IPS-15b (cell line): Measurements from ENCODE around the gene DSC3.

Experiments used
- H3K27me3 ChIP-seq: one replicate; pipeline ENCODE4 v1.6.1; 2013; ENCODE audit warnings: low read length; ENCODE audit not compliant: control insufficient read depth, insufficient read depth
- H3K36me3 ChIP-seq: one replicate; pipeline ENCODE4 v1.6.1; 2013; ENCODE audit warnings: low read length; ENCODE audit not compliant: control insufficient read depth, insufficient read depth
- H3K4me1 ChIP-seq: one replicate; pipeline ENCODE4 v1.6.1; 2013; ENCODE audit warnings: mild to moderate bottlenecking, low read length; ENCODE audit not compliant: control insufficient read depth, insufficient read depth
- H3K4me3 ChIP-seq: one replicate; pipeline ENCODE4 v1.5.1; 2013; ENCODE audit warnings: low read depth, low read length
- H3K9ac ChIP-seq: one replicate; pipeline ENCODE4 v1.6.1; 2013; ENCODE audit warnings: low read depth, mild to moderate bottlenecking, low read length
- H3K9me3 ChIP-seq: one replicate; pipeline ENCODE4 v1.6.1; 2013; ENCODE audit warnings: mild to moderate bottlenecking, low read length; ENCODE audit not compliant: control insufficient read depth, insufficient read depth

The DSC3 gene

GRCh38 chr18:31057917-31058316 lies 15.4 kb upstream of the DSC3 start:
- Histone ChIP-seq H3K4me3 (no peak overlapping the region), H3K9me3 (no peaks in the 10 kb centered on the region), H3K36me3 (no peaks in the 10 kb centered on the region), H3K4me1 (peaks cover 6% of the 10 kb centered on the region), H3K27me3 (no peaks in the 10 kb centered on the region), H3K9ac (no peak overlapping the region)

- H3K9ac ChIP-seq, result no peak overlapping the region
- no peaks in the 10 kb centered on the region for H3K9me3 ChIP-seq
- H3K36me3 ChIP-seq, result no peaks in the 10 kb centered on the region
- no peak overlapping the region for H3K4me3 ChIP-seq
- H3K4me1 ChIP-seq, result peaks cover 6% of the 10 kb centered on the region
- no peaks in the 10 kb centered on the region for H3K27me3 ChIP-seq
Measured at GRCh38 chr18:31057051-31057450, 14.5 kb upstream of the DSC3 start.

GRCh38 chr18:31056296-31056695 lies 13.8 kb upstream of the DSC3 start:
- peaks cover 6% of the 10 kb centered on the region for H3K4me1 ChIP-seq
- no peaks in the 10 kb centered on the region for H3K27me3 ChIP-seq
- H3K9me3 ChIP-seq, result no peaks in the 10 kb centered on the region
- H3K36me3 ChIP-seq, result no peaks in the 10 kb centered on the region
- no peak overlapping the region for H3K9ac ChIP-seq
- no peak overlapping the region for H3K4me3 ChIP-seq

GRCh38 chr18:31050635-31051034 lies 8.1 kb upstream of the DSC3 start:
- no peak overlapping the region for H3K4me3 ChIP-seq
- H3K4me1 ChIP-seq, result no peaks in the 10 kb centered on the region
- no peaks in the 10 kb centered on the region for H3K9me3 ChIP-seq
- H3K9ac ChIP-seq, result no peak overlapping the region
- no peaks in the 10 kb centered on the region for H3K36me3 ChIP-seq
- peaks cover 5% of the 10 kb centered on the region for H3K27me3 ChIP-seq

DNA sequence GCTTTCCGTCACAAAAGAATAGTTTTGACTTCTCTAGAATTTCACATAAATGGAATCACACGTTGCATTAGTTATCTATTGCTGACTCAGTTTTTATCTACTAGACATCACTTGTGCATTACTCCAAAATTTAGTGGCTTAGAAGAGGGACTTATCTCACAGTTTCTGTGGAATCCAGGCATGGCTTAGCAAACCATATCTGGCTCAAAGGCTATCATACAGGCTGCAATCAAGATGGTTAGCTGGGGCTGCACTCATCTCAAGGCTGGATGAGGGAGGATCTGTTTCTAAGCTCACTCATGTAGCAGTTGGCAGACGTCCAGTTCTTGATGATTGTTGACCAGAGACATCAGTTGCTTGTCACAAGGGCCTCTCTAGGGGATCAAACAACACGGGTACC lies 6.6 kb upstream of the DSC3 start:
- Histone ChIP-seq H3K4me1 (no peaks in the 10 kb centered on the region), H3K4me3 (no peak overlapping the region), H3K36me3 (no peaks in the 10 kb centered on the region), H3K9me3 (no peaks in the 10 kb centered on the region), H3K27me3 (peaks cover 13% of the 10 kb centered on the region), H3K9ac (no peak overlapping the region)

DNA sequence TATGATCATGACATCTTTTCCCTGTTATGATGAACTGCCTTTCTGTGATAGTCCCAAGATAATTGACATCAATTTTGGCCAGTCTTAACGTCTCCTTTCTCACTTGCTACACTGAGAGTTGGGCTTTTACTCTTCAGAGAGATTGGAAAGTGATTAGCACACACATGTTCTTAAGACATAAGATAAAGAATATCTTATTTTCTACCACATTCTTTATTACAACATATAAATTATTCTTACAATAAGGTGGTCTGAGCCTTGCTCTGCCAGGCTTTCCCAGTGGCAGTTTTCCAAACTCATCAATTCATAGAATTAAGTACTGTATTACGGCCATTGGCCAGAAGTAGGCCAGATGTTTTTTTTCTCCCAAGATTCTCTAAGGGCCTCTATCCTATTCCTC lies 5.7 kb upstream of the DSC3 start:
- H3K9me3 ChIP-seq, result no peaks in the 10 kb centered on the region
- H3K4me1 ChIP-seq, result peaks cover 4% of the 10 kb centered on the region
- no peak overlapping the region for H3K4me3 ChIP-seq
- H3K36me3 ChIP-seq, result no peaks in the 10 kb centered on the region
- peaks cover 23% of the 10 kb centered on the region for H3K27me3 ChIP-seq
- no peak overlapping the region for H3K9ac ChIP-seq

DNA sequence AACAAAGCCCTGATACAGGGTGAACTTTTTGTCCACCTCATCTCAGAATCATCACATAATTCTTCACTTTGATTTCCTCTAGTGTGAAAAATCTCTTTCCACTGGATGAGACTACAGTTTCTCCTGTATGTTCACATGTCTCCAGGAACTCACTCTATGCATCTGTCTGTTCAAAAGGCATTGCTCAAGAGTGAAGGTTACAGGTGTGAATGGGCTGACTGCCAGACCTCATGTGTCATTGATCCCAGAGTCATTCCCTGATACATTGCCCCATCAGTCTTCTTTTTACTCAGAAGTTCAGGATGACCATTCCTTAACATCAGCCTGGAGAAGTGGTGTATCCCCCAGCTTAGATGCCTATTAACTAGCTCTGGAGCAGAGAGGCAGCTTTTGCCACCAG lies 4.4 kb upstream of the DSC3 start:
- H3K9me3 ChIP-seq, result no peaks in the 10 kb centered on the region
- no peaks in the 10 kb centered on the region for H3K36me3 ChIP-seq
- no peak overlapping the region for H3K4me3 ChIP-seq
- H3K27me3 ChIP-seq, result peaks cover 35% of the 10 kb centered on the region
- peaks cover 7% of the 10 kb centered on the region for H3K4me1 ChIP-seq
- no peak overlapping the region for H3K9ac ChIP-seq

GRCh38 chr18:31045599-31045998 lies 3.1 kb upstream of the DSC3 start:
- H3K4me1 ChIP-seq, result peaks cover 9% of the 10 kb centered on the region
- no peaks in the 10 kb centered on the region for H3K36me3 ChIP-seq
- no peaks in the 10 kb centered on the region for H3K9me3 ChIP-seq
- peaks cover 48% of the 10 kb centered on the region for H3K27me3 ChIP-seq
- no peak overlapping the region for H3K4me3 ChIP-seq
- H3K9ac ChIP-seq, result no peak overlapping the region

DNA sequence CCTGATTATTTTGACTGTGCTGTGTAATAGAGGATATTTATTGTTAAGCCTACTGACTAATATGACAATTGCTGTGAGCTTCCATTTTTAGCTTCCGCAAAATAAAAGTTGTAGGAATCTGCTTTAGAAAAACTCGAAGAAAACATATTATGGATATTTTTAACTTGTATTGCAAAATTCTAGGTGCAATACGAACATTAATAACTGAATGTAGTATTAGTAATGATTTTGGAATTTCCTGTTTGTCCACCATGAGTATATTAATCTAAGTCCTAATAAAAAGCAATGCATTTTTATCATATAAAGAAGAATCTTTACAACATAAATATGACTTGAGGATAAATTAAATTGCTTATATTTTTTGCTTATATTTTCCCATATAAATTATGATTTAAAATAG lies 2.4 kb upstream of the DSC3 start:
- Histone ChIP-seq H3K9me3 (no peaks in the 10 kb centered on the region), H3K4me3 (no peak overlapping the region), H3K36me3 (no peaks in the 10 kb centered on the region), H3K27me3 (peaks cover 55% of the 10 kb centered on the region), H3K9ac (no peak overlapping the region), H3K4me1 (peaks cover 11% of the 10 kb centered on the region)

GRCh38 chr18:31043709-31044108 lies 1.2 kb upstream of the DSC3 start:
- Histone ChIP-seq H3K4me1 (peaks cover 11% of the 10 kb centered on the region), H3K9me3 (no peaks in the 10 kb centered on the region), H3K36me3 (no peaks in the 10 kb centered on the region), H3K4me3 (peak overlapping the region; percentile 71), H3K9ac (no peak overlapping the region), H3K27me3 (peaks cover 64% of the 10 kb centered on the region)

DNA sequence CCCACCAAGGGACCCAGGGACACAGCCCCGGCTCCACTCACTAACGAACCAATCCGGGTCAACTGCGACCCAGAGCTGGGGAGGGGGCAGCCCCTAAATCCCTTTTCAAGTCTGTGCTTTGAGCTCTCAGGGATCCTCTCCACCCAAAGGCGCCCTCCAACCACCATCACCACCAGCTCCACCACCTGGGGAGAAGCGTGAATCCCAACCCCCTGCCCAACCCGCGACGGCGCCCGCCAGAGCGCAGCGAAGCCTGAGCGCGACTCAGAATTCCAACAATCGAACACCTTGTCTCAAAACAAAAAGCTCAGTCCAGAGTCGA lies 497 bp downstream of the DSC3 start:
- peaks cover 62% of the 10 kb centered on the region for H3K27me3 ChIP-seq

GRCh38 chr18:31041271-31042083 lies 1.1 kb downstream of the DSC3 start:
- Histone ChIP-seq H3K9ac (no peak overlapping the region), H3K27me3 (peaks cover 60% of the 10 kb centered on the region), H3K9me3 (no peaks in the 10 kb centered on the region), H3K4me1 (peaks cover 11% of the 10 kb centered on the region), H3K4me3 (peak overlapping the region; percentile 71), H3K36me3 (no peaks in the 10 kb centered on the region)

More for the DNA sequence above, 497 bp downstream of the DSC3 start:
- Histone ChIP-seq H3K9ac (peak overlapping the region; percentile 70), H3K9me3 (no peaks in the 10 kb centered on the region), H3K4me1 (peaks cover 11% of the 10 kb centered on the region), H3K36me3 (no peaks in the 10 kb centered on the region), H3K4me3 (peak overlapping the region; percentile 71)
